SIG-M5 (cell line): ENCODE results near the gene LVRN.

Source experiments
- DNase-seq: peaks from one replicate; lab custom pipeline; 2025; lab: John Stamatoyannopoulos, UW

LVRN gene

GRCh38 chr5:116023619-116024018 is 61.3 kb downstream of the LVRN start:
- no peak for DNase-seq

DNA sequence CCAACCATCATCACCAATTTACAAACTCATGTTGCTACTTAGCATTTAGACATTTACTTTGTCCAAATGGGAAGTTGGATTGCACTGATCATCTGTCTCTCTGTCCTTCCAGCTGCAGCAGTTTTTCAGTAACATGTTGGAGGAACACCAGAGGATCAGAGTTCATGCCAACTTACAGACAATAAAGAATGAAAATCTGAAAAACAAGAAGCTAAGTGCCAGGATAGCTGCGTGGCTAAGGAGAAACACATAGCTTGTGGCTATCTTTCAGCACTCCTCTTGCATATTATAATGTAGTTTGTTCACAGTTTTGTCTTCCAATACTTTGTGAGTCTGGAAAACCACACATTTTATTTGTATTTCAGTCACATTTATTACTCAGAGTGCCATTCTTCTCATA is 63.6 kb downstream of the LVRN start:
- DNase-seq: no peak

GRCh38 chr5:116032094-116032517 is 69.8 kb downstream of the LVRN start, which contains the start of gene ARL14EPL:
Gene ARL14EPL (plus strand): TSS chr5:116032472. CDS start chr5:116051466, 18,994 bp downstream.
- peak; percentile 72 for DNase-seq

DNA sequence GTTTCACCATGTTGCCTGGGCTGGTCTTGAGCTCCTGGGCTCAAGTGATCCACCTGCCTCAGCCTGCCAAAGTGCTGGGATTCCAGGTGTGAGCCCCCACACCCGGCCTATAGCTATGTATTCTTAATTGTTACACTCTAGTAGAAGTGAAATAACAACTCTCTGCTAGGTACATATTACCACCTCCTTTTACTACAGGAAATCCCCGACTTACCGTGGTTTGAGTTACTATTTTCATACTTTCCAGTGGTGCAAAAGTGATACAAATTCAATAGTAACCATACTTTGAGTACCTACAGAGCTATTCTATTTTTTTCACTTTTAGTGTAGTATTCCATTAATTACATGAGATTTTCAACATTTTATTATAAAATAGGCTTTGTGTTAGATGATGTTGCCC is 70.7 kb downstream of the LVRN start:
- no peak for DNase-seq

DNA sequence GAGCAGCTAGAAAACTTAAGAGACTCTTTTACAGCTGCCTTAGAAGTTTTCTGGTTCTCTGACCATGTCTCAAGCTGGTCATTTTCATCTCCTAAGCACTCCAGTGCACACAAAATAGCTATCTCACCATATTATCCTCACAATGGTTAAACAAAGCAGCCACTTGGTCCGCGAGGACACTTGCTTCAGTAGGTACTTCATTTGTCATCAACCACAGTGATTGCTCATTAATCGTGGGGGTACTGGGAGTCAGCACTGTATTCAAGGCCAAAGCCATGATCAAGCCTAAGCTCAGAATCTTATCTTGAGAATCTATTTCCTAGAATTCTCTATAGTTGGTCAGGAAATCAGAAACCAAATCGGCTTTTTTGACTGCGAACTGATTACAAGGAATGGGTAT is 72.8 kb downstream of the LVRN start:
- no peak for DNase-seq

GRCh38 chr5:116037236-116037822 is 75.1 kb downstream of the LVRN start:
- DNase-seq: no peak

DNA sequence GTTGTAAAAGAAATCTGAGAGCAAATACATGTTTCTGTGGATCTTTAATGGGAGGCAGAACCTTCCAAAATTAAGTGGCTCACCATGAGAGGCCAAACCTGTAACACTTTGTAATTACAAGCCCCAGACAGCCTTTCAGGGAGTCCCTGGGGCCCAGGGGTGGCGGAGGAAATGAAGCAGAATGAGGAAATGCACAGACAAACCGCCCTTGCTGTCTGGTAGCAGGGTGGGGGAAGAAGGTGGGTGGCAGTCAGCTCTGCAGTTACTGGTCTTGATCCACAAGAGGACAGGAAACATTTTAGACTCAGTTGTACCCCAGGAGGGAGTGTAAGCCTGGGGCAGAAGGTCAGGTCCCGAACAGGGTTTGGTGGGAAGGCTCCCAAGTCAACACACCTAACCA is 76.5 kb downstream of the LVRN start:
- no peak for DNase-seq

GRCh38 chr5:116042375-116042774 is 80.1 kb downstream of the LVRN start:
- DNase-seq: no peak

DNA sequence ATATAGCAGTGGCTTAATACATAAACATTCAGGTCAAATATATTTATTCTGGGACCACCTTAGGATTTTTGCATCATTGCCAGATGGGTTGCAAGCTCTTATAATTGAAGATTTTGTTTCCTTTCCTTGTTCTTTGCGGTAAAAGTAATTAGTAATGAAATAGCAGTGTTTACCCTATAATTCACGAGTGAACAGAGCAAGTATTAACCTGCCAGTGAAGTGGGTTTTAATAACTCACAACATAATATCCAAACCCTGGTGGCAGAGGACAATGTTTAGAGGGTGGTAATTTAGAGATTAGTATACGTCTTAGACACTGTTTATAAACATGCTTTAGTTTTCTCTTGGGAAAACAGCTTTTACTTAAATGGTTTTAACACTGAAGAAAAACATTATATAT is 81.8 kb downstream of the LVRN start:
- DNase-seq: no peak

GRCh38 chr5:116045821-116046220 is 83.5 kb downstream of the LVRN start:
- no peak for DNase-seq

GRCh38 chr5:116046261-116046660 is 84.0 kb downstream of the LVRN start:
- no peak for DNase-seq

GRCh38 chr5:116046823-116047222 is 84.5 kb downstream of the LVRN start:
- no peak for DNase-seq

GRCh38 chr5:116058346-116058936 is 96.2 kb downstream of the LVRN start:
- no peak for DNase-seq

DNA sequence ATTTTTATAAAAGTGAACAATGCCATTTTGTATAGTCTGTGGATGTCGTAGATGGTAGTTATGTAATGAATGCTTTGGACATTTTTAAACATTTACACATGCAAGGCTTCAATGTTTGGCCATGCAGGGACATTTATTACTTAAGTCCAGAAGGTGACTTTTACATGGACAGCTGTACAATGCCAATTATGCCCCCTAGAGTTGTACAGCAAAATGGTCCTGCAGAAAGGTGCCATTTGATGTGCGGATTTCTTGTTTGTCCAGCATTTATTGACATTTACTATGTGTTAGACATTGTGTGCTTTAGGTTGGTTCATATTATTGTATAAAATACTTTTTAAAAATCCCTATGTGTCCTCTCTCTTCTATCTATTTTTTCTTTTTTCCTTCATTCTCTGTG is 100.1 kb downstream of the LVRN start:
- DNase-seq: no peak

DNA sequence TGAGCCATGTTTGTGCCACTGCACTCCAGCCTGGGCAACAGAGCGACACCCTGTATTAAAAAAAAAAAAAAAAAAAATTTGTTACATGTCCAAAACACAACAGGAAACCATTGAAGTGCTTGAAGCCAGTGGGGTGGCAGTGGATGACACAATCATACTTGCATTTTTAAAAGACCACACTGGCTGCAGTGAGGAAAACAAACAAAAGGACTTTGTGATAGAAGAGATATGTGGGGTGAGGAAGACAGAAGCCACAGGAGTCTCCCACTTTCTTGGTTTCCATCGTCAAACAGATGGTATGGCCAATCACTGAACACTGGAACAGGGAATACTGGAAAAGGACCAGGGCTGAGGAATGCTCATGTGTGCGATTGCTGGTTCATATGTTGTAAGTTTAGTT is 101.7 kb downstream of the LVRN start:
- DNase-seq: no peak

DNA sequence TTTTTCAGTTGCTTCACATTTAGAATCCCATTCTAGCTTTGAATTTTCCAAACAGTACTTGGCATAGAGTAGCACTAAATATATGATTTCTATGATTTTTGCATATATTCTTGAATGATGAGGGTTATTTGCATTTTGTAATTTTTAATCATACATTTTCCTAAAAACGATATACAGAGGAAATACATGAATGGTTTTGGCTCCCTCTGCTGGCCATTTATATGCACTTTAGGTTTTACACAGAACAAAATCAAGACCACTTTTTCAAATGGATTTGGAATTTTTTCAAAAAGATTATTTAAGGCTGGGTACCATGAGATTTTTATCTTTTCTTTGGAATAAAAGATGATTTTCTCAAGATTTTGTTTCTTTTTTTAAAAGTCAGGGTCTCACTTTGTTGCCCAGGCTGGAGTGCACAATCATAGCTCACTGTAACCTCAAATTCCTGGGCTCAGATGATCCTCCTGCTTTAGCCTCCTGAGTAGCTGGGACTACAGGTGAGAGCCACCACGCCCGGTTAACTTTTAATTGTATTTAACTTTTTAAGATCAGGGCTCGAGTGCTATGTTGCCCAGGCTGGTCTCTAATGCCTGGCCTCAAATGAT is 105.9 kb downstream of the LVRN start:
- no peak for DNase-seq

DNA sequence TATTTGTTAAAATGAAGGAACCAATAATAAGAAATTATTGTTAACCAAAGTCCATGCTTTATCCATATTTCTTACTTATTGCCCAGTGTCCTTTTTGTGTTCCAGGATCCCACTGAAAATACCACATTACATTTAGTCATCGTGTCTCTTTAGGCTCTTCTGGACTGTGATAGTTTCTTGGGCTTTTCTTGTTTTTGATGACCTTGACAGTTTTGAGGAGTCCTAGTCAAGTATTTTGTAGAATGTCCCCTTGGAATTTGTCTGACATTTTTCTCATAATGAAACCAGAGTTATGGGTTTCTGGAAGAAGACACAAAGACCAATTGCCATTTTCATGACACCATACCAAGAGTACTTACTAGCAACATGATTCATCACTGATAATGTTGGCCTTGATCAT is 108.9 kb downstream of the LVRN start:
- no peak for DNase-seq

GRCh38 chr5:116075191-116075831 is 113.0 kb downstream of the LVRN start:
- DNase-seq: no peak

GRCh38 chr5:116076496-116076895 is 114.2 kb downstream of the LVRN start:
- peak; percentile 31 for DNase-seq
